ENCODE results near the gene SERPINB6.
"Not testable (repeated sequence)": the region's sequence is repeated elsewhere in the genome, so short reads cannot be mapped to it uniquely, and the experiment has no call there.

Gene SERPINB6

DNA sequence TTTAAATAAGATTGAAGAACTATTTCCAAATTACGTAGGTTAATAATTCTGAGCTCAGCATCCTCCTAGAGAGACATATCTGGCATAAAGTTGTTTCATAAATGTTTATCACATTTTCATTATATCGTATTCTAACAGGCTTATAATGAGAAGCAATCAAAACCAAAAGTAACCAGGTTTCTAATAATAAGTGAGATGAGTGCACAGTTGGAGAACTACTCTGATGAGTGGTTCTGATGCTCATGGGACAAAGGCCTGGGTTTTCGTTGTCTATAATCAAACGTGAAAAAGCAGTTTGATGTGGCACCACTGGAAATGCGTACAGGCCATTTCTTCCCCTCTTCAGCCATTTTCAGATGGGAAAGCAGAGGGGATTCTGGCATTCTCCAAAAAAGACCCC, 4.7 kb upstream of the SERPINB6 start:
- no peak for DNase-seq

DNA sequence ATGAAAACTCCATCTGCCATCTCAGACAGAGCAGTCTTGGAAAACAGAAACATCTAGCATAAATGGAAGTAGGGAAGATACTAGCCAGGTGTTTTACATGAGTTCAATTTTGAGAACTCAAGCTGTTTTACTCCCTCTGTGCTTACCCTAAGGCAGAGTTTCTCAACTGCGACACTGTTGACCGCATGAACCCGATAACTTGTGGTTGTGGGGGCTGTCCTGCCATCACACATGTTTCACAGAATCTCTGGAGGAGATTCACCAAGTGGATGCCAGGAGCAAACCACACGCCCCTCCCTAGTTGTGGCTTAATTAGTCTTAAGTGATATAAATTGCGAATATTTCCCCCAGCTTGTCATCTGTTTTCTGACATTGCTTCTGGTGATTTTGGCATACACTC, 2.3 kb upstream of the SERPINB6 start:
- DNase-seq: no peak

DNA sequence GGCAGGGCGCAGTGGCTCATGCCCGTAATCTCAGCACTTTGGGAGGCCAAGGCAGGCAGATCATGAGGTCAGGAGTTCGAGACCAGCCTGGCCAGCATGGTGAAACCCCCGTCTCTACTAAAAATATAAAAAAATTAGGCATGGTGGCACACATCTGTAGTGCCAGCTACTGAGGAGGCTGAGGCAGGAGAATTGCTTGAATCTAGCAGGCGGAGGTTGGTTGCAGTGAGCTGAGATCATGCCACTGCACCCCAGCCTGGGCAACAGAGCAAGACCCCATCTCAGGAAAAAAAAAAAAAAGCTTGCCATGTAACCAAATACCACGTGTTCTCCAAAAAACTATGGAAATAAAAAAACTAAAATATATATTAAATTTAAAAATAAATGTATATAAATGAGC, 1.8 kb upstream of the SERPINB6 start:
- DNase-seq: not testable (repeated sequence)

DNA sequence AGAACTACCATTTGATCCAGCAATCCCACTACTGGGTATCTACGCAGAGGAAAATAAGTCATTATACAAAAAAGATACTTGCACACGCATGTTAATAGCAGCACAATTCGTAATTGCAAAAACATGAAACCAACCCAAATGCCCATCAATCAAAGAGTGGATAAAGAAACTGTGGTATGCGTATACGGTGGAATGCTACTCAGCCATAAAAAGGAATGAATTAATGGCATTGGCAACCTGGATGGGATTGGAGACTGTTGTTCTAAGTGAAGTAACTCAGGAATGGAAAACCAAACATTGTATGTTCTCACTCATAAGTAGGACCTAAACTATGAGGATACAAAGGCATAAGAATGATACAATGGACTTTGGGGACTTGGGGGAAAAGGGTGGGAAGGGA, 1.3 kb upstream of the SERPINB6 start:
- DNase-seq: not testable (repeated sequence)

DNA sequence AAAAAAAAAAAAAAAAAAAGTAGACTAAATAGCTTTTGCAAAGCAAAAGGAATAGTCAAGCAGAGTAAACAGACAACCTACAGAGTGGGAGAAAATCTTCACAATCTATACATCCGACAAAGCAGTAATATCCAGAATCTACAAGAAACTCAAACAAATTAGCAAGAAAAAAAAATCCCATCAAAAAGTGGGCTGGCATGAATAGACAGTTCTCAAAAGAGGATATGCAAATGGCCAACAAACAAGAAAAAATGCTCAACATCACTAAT, 786 bp upstream of the SERPINB6 start:
- DNase-seq: not testable (repeated sequence)

DNA sequence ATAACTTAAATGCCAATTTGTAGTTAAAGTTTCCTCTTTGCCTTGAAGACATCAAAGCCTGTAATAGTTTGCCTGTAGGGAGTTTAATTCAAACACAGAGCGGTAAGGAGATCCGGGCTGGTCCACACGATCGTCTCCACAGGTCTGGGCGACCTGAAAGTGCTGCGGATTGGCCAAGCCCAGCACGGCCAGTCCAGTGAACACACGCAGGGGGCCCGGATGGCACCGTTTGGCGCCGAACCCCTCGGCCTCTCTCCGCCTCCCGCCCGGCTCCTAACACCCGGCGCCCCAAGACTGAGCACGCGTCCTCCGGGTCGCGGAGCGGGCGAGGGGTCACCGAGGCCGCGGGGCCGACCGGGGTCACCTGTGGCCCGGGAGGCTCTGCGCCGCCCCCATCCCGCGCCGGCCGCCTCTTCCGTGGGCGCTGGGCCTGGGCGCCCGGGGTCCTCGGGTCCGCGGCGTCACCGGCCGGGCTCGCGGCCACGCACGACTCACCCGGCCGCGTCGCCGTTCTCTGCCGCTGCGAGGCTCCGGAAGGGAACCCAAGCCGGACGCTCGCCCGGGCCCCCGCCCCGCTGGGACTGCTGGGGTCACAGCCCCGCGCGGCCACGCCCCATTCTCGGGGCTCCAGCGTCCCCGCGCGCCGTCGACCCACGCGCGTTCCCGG, 481 bp downstream of the SERPINB6 start:
- no peak for DNase-seq

DNA sequence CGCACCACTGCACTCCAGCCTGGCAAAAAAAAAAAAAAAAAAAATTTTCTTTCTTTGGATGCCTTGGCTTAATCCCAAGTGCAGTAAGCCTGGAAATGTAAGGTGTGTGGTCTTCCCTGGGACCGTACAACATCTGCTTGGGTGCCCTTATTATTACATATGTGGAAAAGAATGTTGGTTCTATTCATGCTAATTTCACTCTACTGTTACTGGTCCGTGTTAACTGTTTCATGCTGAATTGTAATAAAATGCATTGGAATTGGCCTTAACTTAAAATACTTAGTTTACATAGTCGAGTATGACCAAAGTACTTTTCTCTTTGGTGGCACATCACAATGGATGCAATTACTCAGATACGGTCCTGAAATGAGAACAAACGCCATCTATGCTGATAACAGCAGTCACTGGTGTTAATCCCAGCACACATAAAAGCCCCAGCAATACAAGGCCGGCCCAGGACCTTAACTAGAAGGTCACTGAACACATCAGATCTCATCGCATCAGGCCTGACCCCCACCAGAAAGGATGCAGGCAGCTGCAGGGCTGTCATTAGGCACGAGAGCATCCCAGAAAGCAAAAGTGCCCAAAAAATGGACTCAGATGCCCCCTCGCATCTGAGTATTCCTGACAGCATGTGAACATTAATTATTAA, 1.2 kb downstream of the SERPINB6 start:
- no peak for DNase-seq

DNA sequence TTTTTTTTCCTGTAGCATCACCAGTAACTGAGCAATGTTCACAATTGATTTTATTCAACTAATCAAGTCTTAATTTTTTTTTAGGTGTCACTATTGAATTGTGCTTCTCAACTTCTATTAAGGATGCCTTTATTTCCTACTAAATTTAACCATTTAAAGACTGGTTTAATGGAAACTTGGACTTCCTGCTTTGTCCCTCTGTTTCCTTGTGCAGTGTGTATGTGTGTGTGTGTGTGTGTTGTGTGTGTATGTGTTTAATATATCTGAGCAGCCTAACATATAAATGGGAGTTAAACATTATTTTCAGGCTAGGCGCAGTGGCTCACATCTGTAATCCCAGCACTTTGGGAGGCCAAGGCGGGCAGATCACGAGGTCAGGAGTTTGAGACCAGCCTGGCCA, 1.8 kb downstream of the SERPINB6 start:
- no peak for DNase-seq

DNA sequence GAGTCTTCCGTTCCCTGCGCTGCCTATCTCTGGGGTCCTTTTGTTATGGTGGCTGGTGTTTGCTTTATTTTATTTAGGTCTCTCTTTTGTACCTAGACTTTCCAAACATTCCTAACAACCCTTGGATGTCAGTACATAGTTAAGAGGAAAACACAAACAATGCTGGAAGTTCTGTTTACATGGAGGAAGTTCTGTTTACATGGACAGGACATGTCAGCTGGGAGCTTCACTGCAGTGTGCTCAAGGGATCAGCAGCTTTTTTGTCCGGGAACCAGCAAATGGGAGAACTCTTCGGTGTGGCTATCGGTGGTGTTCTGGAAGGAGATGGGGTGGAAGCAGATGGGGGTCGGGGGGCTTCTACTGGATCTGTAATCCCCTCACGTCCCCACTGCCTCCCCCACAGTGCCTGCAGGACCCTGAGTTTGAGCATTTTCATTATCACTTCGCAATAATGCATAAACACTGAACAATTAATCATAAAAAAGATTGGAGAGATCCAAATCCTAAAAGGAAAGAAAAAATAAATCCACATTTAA, 2.7 kb downstream of the SERPINB6 start:
- DNase-seq: no peak

DNA sequence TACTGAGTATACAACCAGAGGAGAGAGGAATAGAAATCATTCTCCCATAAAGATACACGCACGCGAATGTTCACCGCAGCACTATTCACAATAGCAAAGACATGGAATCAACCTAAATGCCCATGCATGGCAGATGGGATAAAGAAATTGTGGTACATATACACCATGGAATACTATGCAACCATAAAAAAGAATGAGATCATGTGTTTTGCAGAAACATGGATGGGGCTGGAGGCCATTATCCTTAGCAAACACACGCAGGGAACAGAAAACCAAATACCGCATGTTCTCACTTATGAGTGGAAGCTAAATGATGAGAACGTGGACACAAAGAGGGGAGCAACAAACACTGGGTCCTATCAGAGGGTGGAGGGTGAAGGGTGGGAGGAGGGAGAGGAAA, 3.4 kb downstream of the SERPINB6 start:
- DNase-seq: no peak

DNA sequence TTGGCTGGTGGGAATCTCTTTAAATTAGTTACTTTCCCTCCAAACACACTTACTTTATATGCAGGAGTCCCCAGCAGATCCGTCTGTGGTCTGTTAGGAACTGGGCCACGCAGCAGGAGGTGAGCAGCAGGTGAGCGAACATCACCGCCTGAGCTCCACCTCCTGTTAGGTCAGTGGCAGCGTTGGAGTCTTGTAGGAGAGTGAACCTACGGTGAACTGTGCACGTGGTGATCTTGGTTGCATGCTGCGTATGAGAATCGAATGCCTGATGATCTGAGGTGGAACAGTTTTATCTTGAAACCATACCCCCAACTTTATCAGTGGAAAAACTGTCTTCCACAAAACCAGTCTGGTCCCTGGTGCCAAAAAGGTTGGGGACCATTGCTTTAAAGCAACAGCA, 5.0 kb downstream of the SERPINB6 start:
- peak; percentile 37 for DNase-seq

DNA sequence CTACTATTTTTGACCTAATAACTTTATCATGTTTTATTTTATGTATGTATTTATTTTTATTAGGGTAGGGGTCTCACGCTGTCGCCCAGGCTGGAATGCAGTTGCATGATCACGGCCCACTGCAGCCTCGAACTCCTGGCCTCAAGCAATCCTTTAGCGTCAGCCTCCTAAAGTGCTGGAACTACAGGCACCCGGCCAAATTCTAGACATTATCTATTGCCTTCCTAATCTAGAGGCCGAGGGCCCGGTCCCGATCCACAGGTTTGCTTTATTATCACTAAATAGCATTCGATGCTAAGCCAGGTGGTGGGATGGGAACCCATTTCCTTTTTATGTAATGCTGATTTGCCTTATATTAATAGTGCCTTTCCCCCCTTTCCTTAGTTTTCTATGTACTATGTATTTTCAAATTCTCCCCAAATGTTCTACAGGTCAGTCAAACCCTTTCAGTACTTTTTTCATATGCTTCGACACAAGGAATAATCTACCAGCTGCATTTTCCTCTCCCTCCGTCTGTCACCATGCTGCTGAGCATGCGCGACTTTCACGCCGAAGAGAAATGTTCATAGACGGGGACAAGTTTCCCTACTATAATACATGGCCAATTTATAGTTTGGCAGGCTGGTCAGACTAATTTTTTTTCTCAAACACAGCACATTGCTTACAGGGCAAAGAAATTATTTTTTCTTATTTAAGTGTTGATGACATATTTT, 6.4 kb downstream of the SERPINB6 start:
- DNase-seq: no peak

DNA sequence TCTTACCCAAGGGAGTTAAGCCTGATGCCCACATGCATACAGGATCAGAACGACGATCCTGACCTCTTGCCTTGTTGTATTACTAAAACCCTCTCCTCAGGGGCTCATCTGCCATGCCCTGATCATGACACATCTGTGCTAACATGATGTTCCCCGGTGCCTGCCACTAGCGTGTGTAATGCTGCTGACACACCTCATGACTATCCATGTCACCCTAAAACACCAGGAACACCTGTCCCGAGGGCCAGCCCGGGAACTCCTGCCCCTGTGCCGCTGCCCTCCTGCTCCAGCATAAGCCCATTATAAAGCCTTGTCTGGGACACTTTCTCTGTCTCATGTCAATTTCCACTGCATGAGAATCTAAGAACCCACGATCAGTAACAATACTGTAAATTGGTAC, 7.6 kb downstream of the SERPINB6 start:
- no peak for DNase-seq

DNA sequence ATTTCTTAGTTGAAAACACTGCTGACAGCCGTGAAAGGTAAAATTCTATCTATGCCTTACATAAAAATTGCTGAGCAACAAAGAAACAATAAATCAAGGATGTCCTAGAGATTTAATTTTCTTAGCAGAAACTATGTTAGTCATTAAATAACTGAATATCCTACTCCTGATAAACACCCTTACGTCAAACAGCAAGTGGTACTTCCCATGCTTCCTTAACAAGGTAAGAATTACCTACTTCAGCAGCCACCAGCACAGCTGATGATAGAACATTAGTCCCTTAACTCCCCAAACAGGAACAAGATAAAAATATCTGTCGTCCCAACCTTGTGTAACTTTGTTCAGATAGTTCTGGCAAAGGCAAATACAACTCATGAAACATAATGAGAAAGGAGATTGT, 8.7 kb downstream of the SERPINB6 start:
- no peak for DNase-seq

DNA sequence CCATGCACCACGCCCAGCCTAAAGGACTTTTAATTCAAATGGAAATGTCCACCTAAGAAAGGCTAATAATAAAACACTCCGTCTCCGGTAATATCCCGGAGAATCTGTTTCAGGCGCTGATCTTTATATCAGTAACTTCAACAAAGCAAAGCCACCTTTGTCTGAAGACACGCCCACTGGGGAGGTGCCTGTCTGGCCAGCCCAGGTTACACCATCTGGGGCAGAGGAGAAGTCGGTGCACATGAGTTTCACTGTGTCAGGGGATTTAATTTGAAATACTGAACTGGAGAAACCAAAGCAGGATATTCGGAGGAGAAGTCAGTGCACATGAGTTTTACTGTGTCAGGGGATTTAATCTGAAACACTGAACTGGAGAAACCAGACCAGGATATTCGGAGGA, 9.4 kb downstream of the SERPINB6 start:
- peak; percentile 19 for DNase-seq

DNA sequence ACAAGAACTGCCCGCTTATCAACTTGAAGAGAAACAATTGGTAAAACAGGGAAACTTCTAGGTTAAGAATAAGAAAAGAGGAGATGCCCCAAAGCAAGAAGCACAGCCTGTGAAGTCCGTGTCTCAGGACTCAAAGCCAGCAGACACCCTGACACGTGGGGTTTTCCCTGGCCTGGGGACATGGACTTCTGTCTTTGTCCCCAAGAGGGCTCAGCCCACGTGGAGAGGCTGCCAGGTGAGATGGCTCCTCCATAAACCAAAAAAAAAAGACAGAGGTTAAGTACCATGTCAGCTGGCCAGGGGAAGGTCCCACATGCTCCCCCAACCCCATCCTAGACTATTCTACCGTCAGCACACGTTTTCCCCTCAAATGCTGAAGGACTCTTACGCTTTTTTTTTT, 9.9 kb downstream of the SERPINB6 start:
- no peak for DNase-seq

DNA sequence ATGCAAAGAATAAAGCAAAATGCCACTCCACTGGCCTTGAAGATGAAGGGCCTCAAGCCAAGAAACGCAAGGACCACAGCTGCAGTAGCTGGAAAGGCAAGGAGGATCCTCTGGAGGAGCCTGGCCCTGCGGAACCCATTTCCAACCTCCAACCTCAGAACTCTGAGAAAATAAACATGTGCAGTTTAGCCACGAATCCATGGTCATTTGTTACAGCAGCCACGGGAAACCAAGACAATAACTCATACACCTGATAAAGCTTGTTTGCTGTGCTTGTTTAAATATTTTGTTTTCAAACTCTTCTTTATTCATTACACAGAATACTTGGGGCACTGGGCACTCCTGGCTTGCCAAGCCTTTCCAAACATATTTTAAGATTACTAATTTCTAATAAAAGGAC, 10.4 kb downstream of the SERPINB6 start:
- DNase-seq: no peak

DNA sequence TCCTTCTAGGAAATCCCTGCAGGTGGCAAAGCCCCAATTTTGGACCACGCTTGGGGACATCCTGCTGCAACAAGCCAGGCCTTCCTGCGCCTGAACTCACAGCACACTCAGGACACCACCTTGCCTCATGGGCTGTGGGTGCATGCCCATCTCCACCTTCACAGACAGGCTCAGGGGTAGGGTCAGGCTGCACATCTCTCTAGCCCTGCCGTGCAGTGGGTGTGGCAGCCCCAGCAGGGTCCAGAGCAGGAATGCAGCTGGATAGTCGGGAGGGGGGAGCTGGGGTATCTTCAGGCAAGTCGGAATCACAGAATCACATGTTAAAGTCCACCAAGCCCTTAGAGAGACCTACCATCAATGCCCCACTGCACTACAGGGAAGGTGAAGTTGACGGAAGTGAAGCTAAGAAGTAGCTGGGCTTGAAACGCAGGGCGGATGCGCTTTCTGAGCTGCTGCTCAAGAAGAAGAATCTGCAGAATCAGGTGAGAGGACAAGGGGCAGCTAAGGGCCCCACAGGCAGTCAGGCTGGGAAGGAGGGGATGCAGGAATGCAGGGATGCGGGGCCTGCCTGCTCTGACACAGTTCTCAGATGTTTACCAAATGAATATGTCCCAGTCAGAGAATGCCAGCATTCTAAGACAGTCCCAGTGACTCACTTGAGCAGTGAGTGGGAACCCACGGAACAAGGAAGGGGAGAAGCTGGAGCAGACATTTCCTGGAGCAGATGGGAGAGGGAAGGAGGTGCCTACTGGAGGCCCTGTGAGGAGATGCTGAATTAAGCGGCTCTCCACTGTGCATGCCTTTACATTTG, 11.3 kb downstream of the SERPINB6 start:
- DNase-seq: no peak

DNA sequence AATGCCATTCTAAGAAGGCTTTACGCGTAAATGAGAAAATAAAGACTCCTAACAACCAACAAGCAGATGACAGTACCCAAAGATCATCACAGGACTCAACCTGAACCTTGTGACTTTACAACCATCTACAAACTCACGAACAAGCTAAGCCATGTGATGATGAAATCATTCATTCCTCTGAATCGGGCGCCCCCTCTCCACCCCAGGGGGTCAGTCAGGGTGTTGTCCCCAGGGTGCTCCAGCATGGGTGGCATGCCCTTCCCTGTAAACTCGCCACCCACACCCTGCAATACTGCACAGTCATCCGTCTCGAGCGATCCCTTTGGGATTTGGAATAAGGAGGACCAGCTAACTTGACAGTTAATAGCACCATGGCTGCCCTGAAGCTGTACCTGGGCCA, 12.6 kb downstream of the SERPINB6 start:
- DNase-seq: no peak

DNA sequence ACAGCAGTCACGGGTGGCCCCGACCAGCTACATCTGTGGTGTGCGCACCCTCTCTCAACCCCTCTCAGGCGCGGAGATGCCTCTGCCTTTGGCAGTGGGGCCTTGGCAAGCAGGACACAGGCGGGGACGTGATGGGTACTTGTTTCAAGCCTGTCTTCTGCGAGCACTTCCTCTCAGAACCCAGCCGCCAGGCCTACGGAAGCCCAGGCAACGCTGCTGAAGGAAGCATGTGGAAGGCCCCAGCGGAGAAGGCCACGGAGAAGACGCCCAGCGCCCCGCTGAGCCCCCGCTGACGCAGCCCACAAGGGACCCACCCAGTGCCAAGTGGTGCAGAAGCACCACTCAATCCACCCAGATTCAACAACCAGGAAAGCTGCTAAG, 13.0 kb downstream of the SERPINB6 start:
- DNase-seq: no peak

DNA sequence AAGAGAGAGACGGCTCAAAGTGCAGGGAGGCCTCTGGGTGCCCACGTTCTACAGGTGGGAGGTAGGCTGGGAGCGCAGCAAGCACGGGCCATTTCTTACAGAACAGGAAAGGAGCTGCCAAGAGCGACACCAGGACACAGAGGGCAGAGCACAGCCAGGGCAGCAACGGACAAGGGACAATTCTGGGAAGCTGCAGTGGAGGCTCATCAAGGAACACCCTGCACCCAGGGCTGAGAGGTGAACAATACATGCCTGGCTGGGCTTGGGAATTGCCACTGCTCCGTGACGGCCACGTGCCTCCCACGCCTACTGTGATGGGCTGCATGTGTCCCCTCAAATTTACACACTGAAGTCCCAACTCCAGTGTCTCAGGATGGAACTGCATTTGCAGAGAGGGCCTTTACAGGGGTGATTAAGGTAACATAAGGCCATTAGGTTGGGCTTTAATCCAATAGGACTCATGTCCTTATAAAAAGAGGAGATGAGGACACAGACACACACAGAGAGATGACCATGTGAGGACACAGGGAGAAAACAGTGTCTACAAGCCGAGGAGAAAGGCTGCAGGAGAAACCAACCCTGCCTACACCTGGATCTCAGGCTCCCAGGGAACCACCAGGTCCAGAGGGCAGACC, 13.6 kb downstream of the SERPINB6 start:
- no peak for DNase-seq

DNA sequence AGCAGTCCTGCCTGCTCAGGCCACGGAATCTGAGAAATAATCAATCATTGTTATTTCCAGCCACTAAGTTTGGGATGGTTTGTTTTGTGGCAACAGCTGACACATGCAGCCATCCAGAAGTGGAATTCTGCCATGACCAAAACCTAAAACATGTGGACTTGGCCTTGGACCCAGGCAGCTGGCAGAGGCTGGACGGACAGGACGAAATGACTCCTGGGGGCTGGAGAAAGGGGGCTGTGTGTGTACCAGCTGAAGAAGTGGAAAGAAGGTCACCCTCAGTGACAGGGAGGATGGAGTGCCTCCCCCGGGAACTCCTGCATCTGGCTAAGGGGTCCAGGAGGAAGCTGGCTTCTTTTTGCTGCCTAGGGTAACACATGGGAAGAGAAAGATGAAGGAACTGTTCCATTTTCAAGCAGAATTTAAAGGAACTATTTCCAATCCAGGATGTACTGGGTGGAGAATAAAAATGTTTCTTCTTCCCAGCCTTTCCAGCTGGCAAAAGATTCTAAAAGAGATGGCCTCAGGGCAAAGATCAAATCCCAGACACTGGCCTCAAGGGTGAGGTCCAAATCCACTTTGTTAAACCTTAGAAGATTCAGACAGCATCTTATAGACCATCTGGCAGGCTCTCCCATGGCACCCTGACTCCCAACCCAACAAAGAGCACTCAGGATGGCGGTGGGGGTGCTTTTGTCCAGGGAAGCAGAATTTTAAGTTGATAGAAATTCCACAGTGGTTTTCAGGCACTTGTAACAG, 14.3 kb downstream of the SERPINB6 start:
- DNase-seq: no peak
